Mesothelial cell of epicardium (in vitro differentiated cells): ENCODE measurements around the gene USP47. TPM values are rescaled to one million over a fixed set of nuclear protein-coding genes. Genes with fewer than 3 reads are reported as not detected.
A peak's percentile ranks its signal among the peaks of the same experiment; 100 is the strongest.

ENCODE experiments used
- DNase-seq, 2 experiments: peaks; one replicate each; pipeline ENCODE4 v3.0.0; 2021; ENCODE audit warnings: low spot score in 2 of 2; ENCODE audit not compliant: unreplicated experiment in 2 of 2
- H3K27ac Mint-ChIP-seq: 2 replicates; pipeline ENCODE4 v1.8.0; 2021; ENCODE audit warnings: mixed read lengths
- H3K27me3 Mint-ChIP-seq: 2 replicates; pipeline ENCODE4 v1.8.0; 2021; ENCODE audit warnings: low read depth, mixed read lengths
- H3K36me3 Mint-ChIP-seq: 2 replicates; pipeline ENCODE4 v1.8.0; 2021; ENCODE audit warnings: mixed read lengths
- H3K4me1 Mint-ChIP-seq: 2 replicates; pipeline ENCODE4 v1.8.0; 2021; ENCODE audit warnings: mixed read lengths
- H3K4me3 Mint-ChIP-seq: 2 replicates; pipeline ENCODE4 v1.8.0; 2021; ENCODE audit warnings: mild to moderate bottlenecking, moderate library complexity, mixed read lengths
- H3K9me3 Mint-ChIP-seq: 2 replicates; pipeline ENCODE4 v1.8.0; 2021; ENCODE audit warnings: mixed read lengths
- CTCF ChIP-seq: fragments of 200-600 bp; sonication (generic); IDR thresholded peaks from one replicate; pipeline ENCODE4 v1.5.0; 2021; ENCODE audit warnings: antibody characterized with exemption; ENCODE audit not compliant: unreplicated experiment
- total RNA-seq: library from RNA; stranded (reverse); gene quantifications from 3 replicates; pipeline ENCODE4 v1.2.1, GENCODE V29; 2021

USP47 gene
- total RNA-seq, 1 donor from 2014 or later, result 68.1 TPM

- no peak for TF ChIP-seq CTCF
- peak overlapping the region; percentile 66 for H3K27ac Mint-ChIP-seq
- no peak overlapping the region for H3K4me3 Mint-ChIP-seq
- peaks cover 21% of the 10 kb centered on the region for H3K4me1 Mint-ChIP-seq
- H3K27me3 Mint-ChIP-seq, result no peaks in the 10 kb centered on the region
- peaks cover 20% of the 10 kb centered on the region for H3K9me3 Mint-ChIP-seq
- peaks cover 20% of the 10 kb centered on the region for H3K36me3 Mint-ChIP-seq
- no peak for DNase-seq
These were observed 30.2 kb downstream of the USP47 start for GRCh38 chr11:11871991-11872401.

GRCh38 chr11:11876458-11876857, 34.7 kb downstream of the USP47 start:
- no peak for TF ChIP-seq CTCF
- Mint-ChIP-seq H3K4me3 (no peak overlapping the region), H3K36me3 (peaks cover 9% of the 10 kb centered on the region), H3K27ac (no peak overlapping the region), H3K9me3 (no peaks in the 10 kb centered on the region), H3K4me1 (peaks cover 14% of the 10 kb centered on the region), H3K27me3 (no peaks in the 10 kb centered on the region)
- DNase-seq, result no peak

- Mint-ChIP-seq H3K9me3 (peaks cover 5% of the 10 kb centered on the region), H3K4me1 (peaks cover 10% of the 10 kb centered on the region), H3K27me3 (no peaks in the 10 kb centered on the region), H3K4me3 (no peak overlapping the region), H3K27ac (no peak overlapping the region), H3K36me3 (peaks cover 15% of the 10 kb centered on the region)
- no peak for TF ChIP-seq CTCF
- no peak for DNase-seq
These were observed 38.4 kb downstream of the USP47 start for GRCh38 chr11:11880179-11880578.

- TF ChIP-seq CTCF, result no peak
- Mint-ChIP-seq H3K9me3 (peaks cover 17% of the 10 kb centered on the region), H3K36me3 (peaks cover 35% of the 10 kb centered on the region), H3K4me1 (peaks cover 10% of the 10 kb centered on the region), H3K27ac (no peak overlapping the region), H3K4me3 (no peak overlapping the region), H3K27me3 (no peaks in the 10 kb centered on the region)
- DNase-seq, result no peak
These were observed 40.8 kb downstream of the USP47 start for GRCh38 chr11:11882539-11882938.

- peaks cover 53% of the 10 kb centered on the region for H3K36me3 Mint-ChIP-seq
- peaks cover 21% of the 10 kb centered on the region for H3K9me3 Mint-ChIP-seq
- DNase-seq, result no peak
- H3K4me3 Mint-ChIP-seq, result no peak overlapping the region
- no peak overlapping the region for H3K27ac Mint-ChIP-seq
- H3K27me3 Mint-ChIP-seq, result no peaks in the 10 kb centered on the region
- peaks cover 6% of the 10 kb centered on the region for H3K4me1 Mint-ChIP-seq
- TF ChIP-seq CTCF, result no peak
These were observed 42.6 kb downstream of the USP47 start for GRCh38 chr11:11884351-11884750.

GRCh38 chr11:11884774-11885481, 43.2 kb downstream of the USP47 start:
- Mint-ChIP-seq H3K4me3 (no peak overlapping the region), H3K27me3 (no peaks in the 10 kb centered on the region), H3K9me3 (peaks cover 21% of the 10 kb centered on the region), H3K27ac (no peak overlapping the region), H3K4me1 (peaks cover 6% of the 10 kb centered on the region), H3K36me3 (peaks cover 53% of the 10 kb centered on the region)
- no peak for TF ChIP-seq CTCF
- no peak for DNase-seq
